Type B pancreatic cell (in vitro differentiated cells): ENCODE data around the gene CKAP2L. TPM values are rescaled to one million over a fixed set of nuclear protein-coding genes. Genes with fewer than 3 reads are reported as not detected.

Source experiments
- DNase-seq: peaks from one replicate; pipeline ENCODE4 v3.0.0; 2021; ENCODE audit warnings: mixed read lengths; ENCODE audit not compliant: unreplicated experiment; ENCODE audit errors: extremely low spot score
- H3K27ac Mint-ChIP-seq: 2 replicates; pipeline ENCODE4 v1.8.0; 2021; ENCODE audit warnings: mild to moderate bottlenecking, mixed read lengths
- H3K27me3 Mint-ChIP-seq: 2 replicates; pipeline ENCODE4 v1.8.0; 2021; ENCODE audit warnings: mixed read lengths
- H3K36me3 Mint-ChIP-seq: 2 replicates; pipeline ENCODE4 v1.8.0; 2021; ENCODE audit warnings: mixed read lengths
- H3K4me1 Mint-ChIP-seq: one replicate; pipeline ENCODE4 v1.8.0; 2021; ENCODE audit warnings: mixed read lengths; ENCODE audit not compliant: unreplicated experiment
- H3K4me3 Mint-ChIP-seq: 2 replicates; pipeline ENCODE4 v1.8.0; 2021; ENCODE audit warnings: mild to moderate bottlenecking, mixed read lengths
- H3K9me3 Mint-ChIP-seq: 2 replicates; pipeline ENCODE4 v1.8.0; 2021; ENCODE audit warnings: mixed read lengths
- total RNA-seq: library from RNA; stranded (reverse); gene quantifications from 2 replicates; pipeline ENCODE4 v1.2.1, GENCODE V29; 2021; ENCODE audit warnings: low replicate concordance
- TF ChIP-seq, protein P1 (sequence below): fragments of 200-600 bp; sonication (generic); conservative IDR thresholded peaks from 2 replicates; pipeline ENCODE4 v1.5.0; 2021; ENCODE audit warnings: antibody characterized with exemption, mild to moderate bottlenecking

CKAP2L gene
- total RNA-seq, 1 donor from 2014 or later, result 25.4 TPM

DNA sequence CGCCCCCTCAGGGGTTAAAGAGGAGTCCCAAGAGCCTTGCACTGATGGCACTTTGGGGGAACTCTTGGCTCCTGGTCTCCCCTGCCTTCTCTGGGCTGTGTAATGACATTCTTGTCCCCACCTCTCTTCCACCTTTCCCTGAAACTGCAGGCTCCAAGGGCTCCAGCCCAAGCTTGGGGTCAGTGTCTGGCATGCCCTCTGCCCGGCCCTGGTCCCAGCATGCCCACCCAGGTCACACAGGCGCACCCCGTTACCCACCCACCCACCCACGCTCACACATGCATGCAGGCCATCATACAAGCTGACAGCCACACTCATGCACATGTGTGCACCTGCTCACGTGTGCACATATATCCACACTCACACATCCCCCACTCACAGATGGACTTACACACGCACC lies 50.5 kb downstream of the CKAP2L start:
- Mint-ChIP-seq H3K27ac (no peak overlapping the region), H3K36me3 (no peaks in the 10 kb centered on the region), H3K9me3 (no peaks in the 10 kb centered on the region), H3K4me3 (no peak overlapping the region), H3K4me1 (peaks cover 8% of the 10 kb centered on the region), H3K27me3 (peaks cover 21% of the 10 kb centered on the region)
- DNase-seq, result peak; percentile 58
- TF ChIP-seq, protein P1, sequence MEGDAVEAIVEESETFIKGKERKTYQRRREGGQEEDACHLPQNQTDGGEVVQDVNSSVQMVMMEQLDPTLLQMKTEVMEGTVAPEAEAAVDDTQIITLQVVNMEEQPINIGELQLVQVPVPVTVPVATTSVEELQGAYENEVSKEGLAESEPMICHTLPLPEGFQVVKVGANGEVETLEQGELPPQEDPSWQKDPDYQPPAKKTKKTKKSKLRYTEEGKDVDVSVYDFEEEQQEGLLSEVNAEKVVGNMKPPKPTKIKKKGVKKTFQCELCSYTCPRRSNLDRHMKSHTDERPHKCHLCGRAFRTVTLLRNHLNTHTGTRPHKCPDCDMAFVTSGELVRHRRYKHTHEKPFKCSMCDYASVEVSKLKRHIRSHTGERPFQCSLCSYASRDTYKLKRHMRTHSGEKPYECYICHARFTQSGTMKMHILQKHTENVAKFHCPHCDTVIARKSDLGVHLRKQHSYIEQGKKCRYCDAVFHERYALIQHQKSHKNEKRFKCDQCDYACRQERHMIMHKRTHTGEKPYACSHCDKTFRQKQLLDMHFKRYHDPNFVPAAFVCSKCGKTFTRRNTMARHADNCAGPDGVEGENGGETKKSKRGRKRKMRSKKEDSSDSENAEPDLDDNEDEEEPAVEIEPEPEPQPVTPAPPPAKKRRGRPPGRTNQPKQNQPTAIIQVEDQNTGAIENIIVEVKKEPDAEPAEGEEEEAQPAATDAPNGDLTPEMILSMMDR, result no peak

DNA sequence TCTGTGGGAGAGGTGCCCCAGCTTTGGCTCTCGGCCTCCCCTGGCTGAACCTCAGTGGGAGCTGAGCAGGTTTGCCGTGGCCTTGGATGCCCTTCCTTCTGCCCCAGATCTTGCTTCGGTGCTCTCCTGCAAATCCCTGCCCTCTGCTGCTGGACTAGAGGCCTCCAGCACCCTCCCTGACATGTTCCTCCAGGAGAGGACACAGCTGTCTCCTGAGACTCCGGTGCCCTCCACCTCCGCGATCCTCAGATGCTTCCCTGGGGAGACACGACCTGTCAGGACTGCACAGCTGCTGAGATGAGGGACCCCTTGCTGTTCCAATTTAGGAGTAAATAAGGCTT lies 50.9 kb downstream of the CKAP2L start:
- Mint-ChIP-seq H3K4me1 (peaks cover 8% of the 10 kb centered on the region), H3K27ac (no peak overlapping the region), H3K4me3 (no peak overlapping the region), H3K36me3 (no peaks in the 10 kb centered on the region), H3K27me3 (peaks cover 17% of the 10 kb centered on the region), H3K9me3 (no peaks in the 10 kb centered on the region)
- DNase-seq, result no peak
- TF ChIP-seq, protein P1, result no peak

GRCh38 chr2:112712903-112713584 lies 51.4 kb downstream of the CKAP2L start:
- Mint-ChIP-seq H3K4me1 (peaks cover 8% of the 10 kb centered on the region), H3K9me3 (no peaks in the 10 kb centered on the region), H3K4me3 (no peak overlapping the region), H3K36me3 (no peaks in the 10 kb centered on the region), H3K27me3 (peaks cover 17% of the 10 kb centered on the region), H3K27ac (no peak overlapping the region)
- peak; percentile 58 for DNase-seq
- TF ChIP-seq, protein P1, result no peak

- TF ChIP-seq, protein P1, result no peak
- H3K27ac Mint-ChIP-seq, result no peak overlapping the region
- H3K4me3 Mint-ChIP-seq, result no peak overlapping the region
- H3K27me3 Mint-ChIP-seq, result peaks cover 16% of the 10 kb centered on the region
- DNase-seq, result peak; percentile 42
- no peaks in the 10 kb centered on the region for H3K36me3 Mint-ChIP-seq
- no peaks in the 10 kb centered on the region for H3K9me3 Mint-ChIP-seq
- peaks cover 8% of the 10 kb centered on the region for H3K4me1 Mint-ChIP-seq
Observed at GRCh38 chr2:112712465-112712864, 51.9 kb downstream of the CKAP2L start.

DNA sequence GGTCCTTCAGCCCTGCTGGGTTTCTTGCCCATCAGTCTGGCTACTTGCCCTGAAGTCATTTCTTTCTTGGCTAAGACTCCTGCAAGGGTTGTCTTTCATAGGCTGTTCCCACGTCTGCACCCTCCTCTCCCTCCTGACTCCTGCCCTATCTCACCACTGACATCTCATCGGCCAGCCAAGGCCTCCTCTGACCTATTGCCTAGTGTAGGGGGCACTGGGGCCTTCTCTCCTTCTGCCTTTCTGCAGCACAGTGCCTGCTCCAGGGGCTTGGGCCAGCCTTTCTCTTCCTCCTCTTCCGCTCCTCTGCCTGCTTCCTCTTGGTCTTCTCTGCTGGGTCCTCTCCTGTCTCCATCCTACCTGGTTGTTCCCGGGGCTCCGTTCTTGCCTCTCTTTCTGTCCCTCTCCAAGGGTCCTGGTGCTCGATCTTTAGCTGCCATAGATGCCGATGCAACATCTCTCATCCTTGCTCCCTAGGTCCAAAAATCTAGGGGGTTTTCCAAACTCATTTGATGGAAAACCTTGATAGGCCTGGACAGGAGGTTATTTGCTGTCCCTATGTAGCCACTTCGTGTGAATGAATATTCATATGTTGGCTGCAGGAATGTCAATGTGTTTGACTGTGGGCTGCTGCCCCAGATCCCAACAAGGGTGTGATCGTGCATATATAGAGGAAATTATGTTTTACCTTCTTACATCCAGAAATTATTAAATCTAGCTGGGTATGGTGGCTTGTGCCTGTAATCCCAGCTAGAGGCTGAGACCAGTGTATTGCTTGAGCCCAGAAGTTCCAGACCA lies 53.3 kb downstream of the CKAP2L start:
- Mint-ChIP-seq H3K36me3 (no peaks in the 10 kb centered on the region), H3K27ac (no peak overlapping the region), H3K9me3 (no peaks in the 10 kb centered on the region), H3K4me3 (no peak overlapping the region), H3K4me1 (peaks cover 8% of the 10 kb centered on the region), H3K27me3 (peaks cover 17% of the 10 kb centered on the region)
- TF ChIP-seq, protein P1, result no peak
- peak; percentile 36 for DNase-seq
